GM12878 (cell line): ENCODE data around the gene RAB35. TPM values are rescaled to one million over a fixed set of nuclear protein-coding genes. Genes with fewer than 3 reads are reported as not detected.
A peak's percentile ranks its signal among the peaks of the same experiment; 100 is the strongest.

ENCODE experiments used
- ATAC-seq: fragments of 200-7000 bp; cut with Tn5 transposase; 3 replicates; pipeline ENCODE4 v1.9.1; 2020; ENCODE audit warnings: mild to moderate bottlenecking, moderate library complexity
- BruUV-seq: library from RNA; stranded (reverse); fragments of 400-500 nt; replicated peaks from 2 replicates; lab custom pipeline; 2021; lab: Mats Ljungman, UMichigan
- CTCF ChIA-PET: fragments of 300-600 bp; sonication (Branson Sonifier 250); formaldehyde crosslinking; extraction: SDS; loops from one replicate; lab custom pipeline; 2021; ENCODE audit warnings: inconsistent platforms; lab: Yijun Ruan, JAX
- POLR2A ChIA-PET: fragments of 350-600 bp; formaldehyde crosslinking; extraction: SDS; loops from one replicate; lab custom pipeline; 2021; ENCODE audit warnings: inconsistent platforms; lab: Charles Lee
- RAD21 ChIA-PET: fragments of 300-600 bp; sonication (Branson Sonifier 250); formaldehyde crosslinking; loops from one replicate; lab custom pipeline; 2023; ENCODE audit warnings: antibody characterized with exemption; ENCODE audit not compliant: unreplicated experiment; lab: Charles Lee
- SMC1A ChIA-PET: fragments of 300-600 bp; sonication (Branson Sonifier 250); formaldehyde crosslinking; loops from one replicate; lab custom pipeline; 2023; ENCODE audit not compliant: unreplicated experiment, uncharacterized antibody; lab: Charles Lee
- DNase-seq: peaks from one replicate; pipeline ENCODE4 v3.0.0-alpha.2; 2011; ENCODE audit warnings: low read depth, low spot score
- FAIRE-seq: peaks from 3 replicates; lab custom pipeline; 2011; peaks lifted over from hg19 to GRCh38; lab: Jason Lieb, UNC
- H2AFZ ChIP-seq: 2 replicates; pipeline ENCODE4 v1.6.0; 2011; ENCODE audit warnings: low read depth, low read length, control low read depth; ENCODE audit not compliant: control insufficient read depth
- H3K27ac ChIP-seq: 2 replicates; pipeline ENCODE4 v1.5.1; 2011; ENCODE audit warnings: control low read depth; ENCODE audit not compliant: control insufficient read depth, insufficient read depth
- H3K27me3 ChIP-seq, 2 experiments: replicated peaks in 1 of 2; 2 replicates each; pipeline versions ENCODE4 v1.6.0 to v1.6.1; 2011; ENCODE audit warnings: low read length in 1 of 2; ENCODE audit not compliant: control insufficient read depth in 2 of 2, insufficient read depth in 2 of 2
- H3K36me3 ChIP-seq, 2 experiments: 2 replicates each; pipeline ENCODE4 v1.5.1; 2011; ENCODE audit warnings: low read length in 1 of 2; ENCODE audit not compliant: control insufficient read depth in 2 of 2, insufficient read depth in 2 of 2
- H3K4me1 ChIP-seq: 2 replicates; pipeline ENCODE4 v1.6.1; 2011; ENCODE audit warnings: mild to moderate bottlenecking, low read length, moderate library complexity, mixed read lengths; ENCODE audit not compliant: control insufficient read depth, insufficient read depth
- H3K4me2 ChIP-seq: 2 replicates; pipeline ENCODE4 v1.6.0; 2011; ENCODE audit warnings: control low read depth; ENCODE audit not compliant: control insufficient read depth, insufficient read depth
- H3K4me3 ChIP-seq: fragments of 200-600 bp; sonication (generic); 2 replicates; pipeline ENCODE4 v1.5.1; 2016
- H3K79me2 ChIP-seq: 2 replicates; pipeline ENCODE4 v1.6.0; 2011; ENCODE audit warnings: low read length; ENCODE audit not compliant: control insufficient read depth, insufficient read depth
- H3K9ac ChIP-seq: 2 replicates; pipeline ENCODE4 v1.8.0; 2011; ENCODE audit warnings: low read length, control low read depth, mixed read lengths; ENCODE audit not compliant: control insufficient read depth, insufficient read depth
- H3K9me3 ChIP-seq: replicated peaks from 3 replicates; pipeline ENCODE4 v1.5.1; 2011; ENCODE audit warnings: mild to moderate bottlenecking, low read length; ENCODE audit not compliant: control insufficient read depth, insufficient read depth
- H4K20me1 ChIP-seq: 2 replicates; pipeline ENCODE4 v1.6.0; 2011; ENCODE audit not compliant: control insufficient read depth, insufficient read depth
- CHD4 ChIP-seq: fragments of 200-600 bp; sonication (generic); IDR thresholded peaks from 2 replicates; pipeline ENCODE4 v1.6.1; 2016; ENCODE audit warnings: mild to moderate bottlenecking
- FOXM1 ChIP-seq: IDR thresholded peaks from 2 replicates; pipeline ENCODE4 v1.6.1; 2012; ENCODE audit warnings: low read depth, mild to moderate bottlenecking, inconsistent platforms, low read length, moderate library complexity
- HDAC2 ChIP-seq: fragments of 200-600 bp; sonication (generic); IDR thresholded peaks from 2 replicates; pipeline ENCODE4 v1.6.1; 2017
- KDM1A ChIP-seq: fragments of 200-600 bp; sonication (generic); IDR thresholded peaks from 2 replicates; pipeline ENCODE4 v1.6.1; 2016; ENCODE audit warnings: borderline replicate concordance
- RFX5 ChIP-seq: IDR thresholded peaks from 2 replicates; pipeline ENCODE4 v1.6.1; 2011; ENCODE audit warnings: low read depth, low read length, improper control_type of control experiment
- ZNF207 ChIP-seq: fragments of 450-650 bp; IDR thresholded peaks from 2 replicates; pipeline ENCODE4 v1.6.1; 2014; ENCODE audit warnings: antibody characterized with exemption, mild to moderate bottlenecking, borderline replicate concordance
- WGBS: methylation state at CpG from one replicate; pipeline ENCODE4 v1.1.6; 2016; ENCODE audit warnings: low lambda C conversion rate; ENCODE audit not compliant: insufficient replicate concordance, insufficient coverage; ENCODE audit errors: missing lambda C conversion rate; 5-methylcytosine and 5-hydroxymethylcytosine counted together
- in situ Hi-C: fragments of 300-500 bp; cut with MboI; formaldehyde crosslinking; loops from 9 replicates; pipeline ENCODE4 v1.14.3; 2018; ENCODE audit warnings: mixed read lengths
- intact Hi-C: fragments of 100-400 bp; cut with micrococcal nuclease; formaldehyde crosslinking; loops from one replicate; pipeline ENCODE4 v1.14.2; 2022; ENCODE audit not compliant: unreplicated experiment
- polyA plus RNA-seq, 11 experiments: library from polyadenylated mRNA; depleted of rRNA in 4 of 11; unstranded in 6 of 11; stranded (reverse) in 5 of 11; fragments of >200 nt; fragmentation: Nextera tagmentation in 4 of 11; fragmentation: Illumina TruSeq in 1 of 11; extraction: Ambion mirVana in 4 of 11; extraction: Trizol in 1 of 11; gene quantifications; 1 replicate in 1 of 11; 2 replicates in 10 of 11; pipeline versions ENCODE4 v1.2.1 to v1.2.3, GENCODE V29; 2011 to 2016; ENCODE audit warnings: inconsistent platforms in 2 of 11, missing spikeins in 2 of 11, low read depth in 1 of 11
- total RNA-seq, 4 experiments: library from RNA; depleted of rRNA in 3 of 4; stranded (reverse); fragments of >200 nt in 3 of 4; fragmentation: Illumina TruSeq in 1 of 4; extraction: Trizol in 1 of 4; gene quantifications; 2 replicates each; pipeline versions ENCODE4 v1.2.1 to v1.2.3, GENCODE V29; 2013 to 2021
- TF ChIP-seq, protein P1 (sequence below): fragments of 450-650 bp; IDR thresholded peaks from 2 replicates; pipeline ENCODE4 v1.6.1; 2018; ENCODE audit warnings: mild to moderate bottlenecking, low read depth, moderate library complexity; ENCODE audit not compliant: partially characterized antibody
- TF ChIP-seq, protein P2 (sequence below): fragments of 450-650 bp; formaldehyde crosslinking; IDR thresholded peaks from 2 replicates; pipeline ENCODE4 v1.4.0; 2022; ENCODE audit warnings: mild to moderate bottlenecking, moderate library complexity
- TF ChIP-seq, protein P3 (sequence below), 3 experiments: IDR thresholded peaks in 2 of 3; conservative IDR thresholded peaks in 1 of 3; 2 replicates each; pipeline ENCODE4 v1.5.1; 2011; ENCODE audit warnings: low read depth in 3 of 3, low read length in 3 of 3, mild to moderate bottlenecking in 3 of 3, control low read depth in 2 of 3, moderate library complexity in 2 of 3, inconsistent platforms in 1 of 3, mixed read lengths in 1 of 3; ENCODE audit not compliant: control insufficient read depth in 2 of 3, insufficient read depth in 1 of 3; ENCODE audit errors: extremely low read depth in 1 of 3
- TF ChIP-seq, protein P4 (sequence below): fragments of 150-350 bp; IDR thresholded peaks from 2 replicates; pipeline ENCODE4 v1.6.1; 2016; ENCODE audit warnings: low read depth, low read length

RAB35 gene
- total and polyA plus RNA-seq, 10 of the 15 experiments (the other 5 are each of a cell fraction or from before 2014, with no cell fraction given): 0.76 to 99.2 (median 43.8) TPM

DNA sequence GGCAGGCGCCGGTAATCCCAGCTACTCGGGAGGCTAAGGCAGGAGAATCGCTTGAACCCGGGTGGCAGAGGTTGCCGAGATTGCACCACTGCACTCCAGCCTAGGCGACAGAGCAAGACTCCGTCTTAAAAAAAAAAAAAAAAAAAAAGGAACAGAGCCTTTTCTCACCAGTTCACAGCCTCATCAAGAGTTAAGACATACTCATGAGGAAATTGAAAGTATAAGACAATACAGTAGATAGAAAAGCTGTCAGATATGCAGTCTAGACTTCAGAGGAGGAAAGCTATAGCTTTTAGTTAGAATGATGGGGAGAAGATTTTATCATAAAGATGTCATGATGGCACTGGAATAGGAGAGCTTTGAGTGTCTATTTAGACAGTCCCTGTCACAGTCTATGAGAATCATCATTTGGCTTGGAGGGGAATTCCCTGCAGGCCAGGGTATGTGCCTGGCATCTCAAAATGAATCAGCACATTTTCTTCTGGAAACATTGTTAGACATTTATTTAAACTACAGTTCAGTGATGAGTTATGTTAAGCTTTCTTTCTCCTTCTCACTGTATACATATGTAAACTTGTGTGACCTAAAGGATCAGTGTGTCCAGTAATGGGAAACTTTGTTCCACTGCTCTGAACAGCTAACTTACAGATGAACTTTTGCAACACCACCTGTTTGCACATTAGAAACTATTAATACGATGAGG lies 2.9 kb upstream of the RAB35 start:
- peaks cover 53% of the 10 kb centered on the region for H3K79me2 ChIP-seq
- H3K9me3 ChIP-seq: no peaks in the 10 kb centered on the region
- H3K9ac ChIP-seq: peak overlapping the region; percentile 84
- H4K20me1 ChIP-seq: peaks cover 8% of the 10 kb centered on the region
- CTCF ChIA-PET: interaction anchor here (0.8 to 6.4 kb wide), 9 partner anchors 8 to 183 kb away, joined by 4 to 61 read pairs (median 5); partner anchors contain the start of genes RPLP0 and SIRT4
- POLR2A ChIA-PET: interaction anchor here (0.6 to 10.4 kb wide), 14 partner anchors 9 to 1024 kb away, joined by 3 to 141 read pairs (median 6); partner anchors contain the start of genes BICDL1 and RPLP0
- WGBS: 0% methylated on average over 8 of the region's 9 CpGs
- SMC1A ChIA-PET: interaction anchor here (1.0 to 9.8 kb wide), 13 partner anchors 9 to 106 kb away, joined by 3 to 142 read pairs (median 5); partner anchors contain the start of gene RPLP0
- in situ Hi-C loops: no loop called here
- ATAC-seq: peak; percentile 20
- intact Hi-C loops: loop anchor here (2.0 to 10.0 kb wide), 3 partner anchors 13 to 145 kb away; partner anchors contain the start of genes GCN1 and PXN
- H3K4me2 ChIP-seq: peak overlapping the region; percentile 99
- FAIRE-seq: peak; percentile 75
- BruUV-seq: no TSS peak
- H3K27me3 ChIP-seq: no peaks in the 10 kb centered on the region
- H2AFZ ChIP-seq: no peak overlapping the region
- RAD21 ChIA-PET: interaction anchor here (0.6 to 9.6 kb wide), 12 partner anchors 9 to 1281 kb away, joined by 3 to 118 read pairs (median 4); partner anchors contain the start of genes BICDL1, RNF34 and RPLP0
- peak overlapping the region; percentile 76 for H3K4me3 ChIP-seq
- H3K27ac ChIP-seq: peak overlapping the region; percentile 97
- H3K36me3 ChIP-seq: peaks cover 0 to 6% of the 10 kb centered on the region in 2 experiments; a peak in 1 of 4 replicates
- peaks cover 55% of the 10 kb centered on the region for H3K4me1 ChIP-seq
- peak; percentile 91 for DNase-seq
- TF ChIP-seq, protein P1, sequence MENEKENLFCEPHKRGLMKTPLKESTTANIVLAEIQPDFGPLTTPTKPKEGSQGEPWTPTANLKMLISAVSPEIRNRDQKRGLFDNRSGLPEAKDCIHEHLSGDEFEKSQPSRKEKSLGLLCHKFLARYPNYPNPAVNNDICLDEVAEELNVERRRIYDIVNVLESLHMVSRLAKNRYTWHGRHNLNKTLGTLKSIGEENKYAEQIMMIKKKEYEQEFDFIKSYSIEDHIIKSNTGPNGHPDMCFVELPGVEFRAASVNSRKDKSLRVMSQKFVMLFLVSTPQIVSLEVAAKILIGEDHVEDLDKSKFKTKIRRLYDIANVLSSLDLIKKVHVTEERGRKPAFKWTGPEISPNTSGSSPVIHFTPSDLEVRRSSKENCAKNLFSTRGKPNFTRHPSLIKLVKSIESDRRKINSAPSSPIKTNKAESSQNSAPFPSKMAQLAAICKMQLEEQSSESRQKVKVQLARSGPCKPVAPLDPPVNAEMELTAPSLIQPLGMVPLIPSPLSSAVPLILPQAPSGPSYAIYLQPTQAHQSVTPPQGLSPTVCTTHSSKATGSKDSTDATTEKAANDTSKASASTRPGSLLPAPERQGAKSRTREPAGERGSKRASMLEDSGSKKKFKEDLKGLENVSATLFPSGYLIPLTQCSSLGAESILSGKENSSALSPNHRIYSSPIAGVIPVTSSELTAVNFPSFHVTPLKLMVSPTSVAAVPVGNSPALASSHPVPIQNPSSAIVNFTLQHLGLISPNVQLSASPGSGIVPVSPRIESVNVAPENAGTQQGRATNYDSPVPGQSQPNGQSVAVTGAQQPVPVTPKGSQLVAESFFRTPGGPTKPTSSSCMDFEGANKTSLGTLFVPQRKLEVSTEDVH: peak; percentile 35
- TF ChIP-seq, protein P2, sequence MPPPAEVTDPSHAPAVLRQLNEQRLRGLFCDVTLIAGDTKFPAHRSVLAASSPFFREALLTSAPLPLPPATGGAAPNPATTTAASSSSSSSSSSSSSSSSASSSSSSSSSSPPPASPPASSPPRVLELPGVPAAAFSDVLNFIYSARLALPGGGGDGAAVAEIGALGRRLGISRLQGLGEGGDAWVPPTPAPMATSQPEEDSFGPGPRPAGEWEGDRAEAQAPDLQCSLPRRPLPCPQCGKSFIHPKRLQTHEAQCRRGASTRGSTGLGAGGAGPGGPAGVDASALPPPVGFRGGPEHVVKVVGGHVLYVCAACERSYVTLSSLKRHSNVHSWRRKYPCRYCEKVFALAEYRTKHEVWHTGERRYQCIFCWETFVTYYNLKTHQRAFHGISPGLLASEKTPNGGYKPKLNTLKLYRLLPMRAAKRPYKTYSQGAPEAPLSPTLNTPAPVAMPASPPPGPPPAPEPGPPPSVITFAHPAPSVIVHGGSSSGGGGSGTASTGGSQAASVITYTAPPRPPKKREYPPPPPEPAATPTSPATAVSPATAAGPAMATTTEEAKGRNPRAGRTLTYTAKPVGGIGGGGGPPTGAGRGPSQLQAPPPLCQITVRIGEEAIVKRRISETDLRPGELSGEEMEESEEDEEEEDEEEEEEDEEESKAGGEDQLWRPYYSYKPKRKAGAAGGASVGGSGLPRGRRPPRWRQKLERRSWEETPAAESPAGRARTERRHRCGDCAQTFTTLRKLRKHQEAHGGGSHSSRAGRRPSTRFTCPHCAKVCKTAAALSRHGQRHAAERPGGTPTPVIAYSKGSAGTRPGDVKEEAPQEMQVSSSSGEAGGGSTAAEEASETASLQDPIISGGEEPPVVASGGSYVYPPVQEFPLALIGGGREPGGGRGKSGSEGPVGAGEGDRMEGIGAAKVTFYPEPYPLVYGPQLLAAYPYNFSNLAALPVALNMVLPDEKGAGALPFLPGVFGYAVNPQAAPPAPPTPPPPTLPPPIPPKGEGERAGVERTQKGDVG (CRISPR knock-in tag): no peak
- no peak for TF ChIP-seq ZNF207
- TF ChIP-seq FOXM1: no peak
- TF ChIP-seq HDAC2: no peak
- no peak for TF ChIP-seq RFX5
- TF ChIP-seq, protein P3, sequence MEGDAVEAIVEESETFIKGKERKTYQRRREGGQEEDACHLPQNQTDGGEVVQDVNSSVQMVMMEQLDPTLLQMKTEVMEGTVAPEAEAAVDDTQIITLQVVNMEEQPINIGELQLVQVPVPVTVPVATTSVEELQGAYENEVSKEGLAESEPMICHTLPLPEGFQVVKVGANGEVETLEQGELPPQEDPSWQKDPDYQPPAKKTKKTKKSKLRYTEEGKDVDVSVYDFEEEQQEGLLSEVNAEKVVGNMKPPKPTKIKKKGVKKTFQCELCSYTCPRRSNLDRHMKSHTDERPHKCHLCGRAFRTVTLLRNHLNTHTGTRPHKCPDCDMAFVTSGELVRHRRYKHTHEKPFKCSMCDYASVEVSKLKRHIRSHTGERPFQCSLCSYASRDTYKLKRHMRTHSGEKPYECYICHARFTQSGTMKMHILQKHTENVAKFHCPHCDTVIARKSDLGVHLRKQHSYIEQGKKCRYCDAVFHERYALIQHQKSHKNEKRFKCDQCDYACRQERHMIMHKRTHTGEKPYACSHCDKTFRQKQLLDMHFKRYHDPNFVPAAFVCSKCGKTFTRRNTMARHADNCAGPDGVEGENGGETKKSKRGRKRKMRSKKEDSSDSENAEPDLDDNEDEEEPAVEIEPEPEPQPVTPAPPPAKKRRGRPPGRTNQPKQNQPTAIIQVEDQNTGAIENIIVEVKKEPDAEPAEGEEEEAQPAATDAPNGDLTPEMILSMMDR (IDR thresholded peaks at IDR 0.05 in 2 of 3, conservative IDR thresholded peaks at IDR 0.05 in 1 of 3; ENCODE audit: control insufficient read depth in 2 of 3, extremely low read depth in 1 of 3, insufficient read depth in 1 of 3, low read depth in 3 of 3, low read length in 3 of 3): no peak
- TF ChIP-seq, protein P4, sequence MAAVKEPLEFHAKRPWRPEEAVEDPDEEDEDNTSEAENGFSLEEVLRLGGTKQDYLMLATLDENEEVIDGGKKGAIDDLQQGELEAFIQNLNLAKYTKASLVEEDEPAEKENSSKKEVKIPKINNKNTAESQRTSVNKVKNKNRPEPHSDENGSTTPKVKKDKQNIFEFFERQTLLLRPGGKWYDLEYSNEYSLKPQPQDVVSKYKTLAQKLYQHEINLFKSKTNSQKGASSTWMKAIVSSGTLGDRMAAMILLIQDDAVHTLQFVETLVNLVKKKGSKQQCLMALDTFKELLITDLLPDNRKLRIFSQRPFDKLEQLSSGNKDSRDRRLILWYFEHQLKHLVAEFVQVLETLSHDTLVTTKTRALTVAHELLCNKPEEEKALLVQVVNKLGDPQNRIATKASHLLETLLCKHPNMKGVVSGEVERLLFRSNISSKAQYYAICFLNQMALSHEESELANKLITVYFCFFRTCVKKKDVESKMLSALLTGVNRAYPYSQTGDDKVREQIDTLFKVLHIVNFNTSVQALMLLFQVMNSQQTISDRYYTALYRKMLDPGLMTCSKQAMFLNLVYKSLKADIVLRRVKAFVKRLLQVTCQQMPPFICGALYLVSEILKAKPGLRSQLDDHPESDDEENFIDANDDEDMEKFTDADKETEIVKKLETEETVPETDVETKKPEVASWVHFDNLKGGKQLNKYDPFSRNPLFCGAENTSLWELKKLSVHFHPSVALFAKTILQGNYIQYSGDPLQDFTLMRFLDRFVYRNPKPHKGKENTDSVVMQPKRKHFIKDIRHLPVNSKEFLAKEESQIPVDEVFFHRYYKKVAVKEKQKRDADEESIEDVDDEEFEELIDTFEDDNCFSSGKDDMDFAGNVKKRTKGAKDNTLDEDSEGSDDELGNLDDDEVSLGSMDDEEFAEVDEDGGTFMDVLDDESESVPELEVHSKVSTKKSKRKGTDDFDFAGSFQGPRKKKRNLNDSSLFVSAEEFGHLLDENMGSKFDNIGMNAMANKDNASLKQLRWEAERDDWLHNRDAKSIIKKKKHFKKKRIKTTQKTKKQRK: no peak
- no peak for TF ChIP-seq KDM1A
- TF ChIP-seq CHD4: no peak
